SK-N-SH (cell line): ENCODE data around the gene TFAP2C. TPM values are rescaled to one million over a fixed set of nuclear protein-coding genes. Genes with fewer than 3 reads are reported as not detected.

ENCODE experiments used
- CTCF ChIA-PET: fragments of 300-600, 350-600 bp; formaldehyde crosslinking; extraction: SDS; loops from one replicate; lab custom pipeline; 2021; lab: Yijun Ruan, JAX
- POLR2A ChIA-PET: fragments of 350-600 bp; sonication (Branson Sonifier 250); formaldehyde crosslinking; extraction: SDS; loops from one replicate; lab custom pipeline; 2020; ENCODE audit warnings: antibody characterized with exemption, inconsistent platforms; lab: Yijun Ruan, JAX
- DNase-seq: peaks from one replicate; pipeline ENCODE4 v3.0.0; 2012
- H2AFZ ChIP-seq: fragments of 200-600 bp; sonication (generic); 2 replicates; pipeline ENCODE4 v1.8.1; 2016; ENCODE audit warnings: antibody characterized with exemption, mild to moderate bottlenecking, low read depth
- H3F3A ChIP-seq: fragments of 200-600 bp; sonication (generic); replicated peaks from 2 replicates; pipeline ENCODE3; 2016; ENCODE audit warnings: antibody characterized with exemption, mild to moderate bottlenecking; ENCODE audit not compliant: insufficient read depth
- H3K27ac ChIP-seq, 2 experiments: fragments of 200-500 bp in 1 of 2; fragments of 200-600 bp in 1 of 2; sonication (Bioruptor generic) in 1 of 2; sonication (generic), shearing (Covaris generic) in 1 of 2; 2 replicates each; pipeline versions ENCODE4 v1.5.1 to v1.6.1; 2014 to 2016; ENCODE audit warnings: low read depth in 2 of 2, inconsistent platforms in 1 of 2, low read length in 1 of 2, mild to moderate bottlenecking in 1 of 2, mixed read lengths in 1 of 2
- H3K27me3 ChIP-seq: fragments of 200-600 bp; sonication (generic), shearing (Covaris generic); 2 replicates; pipeline ENCODE4 v1.6.1; 2016; ENCODE audit warnings: mixed run types; ENCODE audit not compliant: insufficient read depth
- H3K36me3 ChIP-seq, 2 experiments: fragments of 200-500 bp in 1 of 2; fragments of 200-600 bp in 1 of 2; sonication (Bioruptor generic) in 1 of 2; sonication (generic) in 1 of 2; replicated peaks in 1 of 2; 2 replicates each; pipeline versions ENCODE3 to v1.5.1; 2014 to 2016; ENCODE audit warnings: low read length in 1 of 2, mild to moderate bottlenecking in 1 of 2; ENCODE audit not compliant: insufficient read depth in 2 of 2, control insufficient read depth in 1 of 2
- H3K4me1 ChIP-seq, 2 experiments: fragments of 200-500 bp in 1 of 2; fragments of 200-600 bp in 1 of 2; sonication (Bioruptor generic) in 1 of 2; sonication (generic), shearing (Covaris generic) in 1 of 2; 2 replicates each; pipeline versions ENCODE4 v1.5.1 to v1.6.1; 2014 to 2016; ENCODE audit warnings: low read depth in 1 of 2, low read length in 1 of 2, mixed run types in 1 of 2; ENCODE audit not compliant: insufficient read depth in 2 of 2, control insufficient read depth in 1 of 2
- H3K4me2 ChIP-seq: fragments of 200-600 bp; sonication (generic), shearing (Covaris generic); 2 replicates; pipeline ENCODE4 v1.6.1; 2017; ENCODE audit warnings: mixed run types
- H3K4me3 ChIP-seq, 2 experiments: fragments of 200-500 bp in 1 of 2; fragments of 200-600 bp in 1 of 2; sonication (Bioruptor generic) in 1 of 2; sonication (generic), shearing (Covaris generic) in 1 of 2; 2 replicates each; pipeline versions ENCODE4 v1.5.1 to v1.8.1; 2014 to 2016; ENCODE audit warnings: low read depth in 2 of 2, inconsistent platforms in 1 of 2, low read length in 1 of 2, mild to moderate bottlenecking in 1 of 2, mixed read lengths in 1 of 2, moderate library complexity in 1 of 2
- H3K79me2 ChIP-seq: fragments of 200-600 bp; sonication (generic); 2 replicates; pipeline ENCODE4 v1.8.1; 2017; ENCODE audit warnings: mild to moderate bottlenecking; ENCODE audit not compliant: insufficient read depth
- H3K9ac ChIP-seq: fragments of 200-600 bp; sonication (generic); 2 replicates; pipeline ENCODE4 v1.6.1; 2017; ENCODE audit warnings: mixed run types
- H3K9me2 ChIP-seq: fragments of 200-600 bp; sonication (generic); 2 replicates; pipeline ENCODE4 v1.6.1; 2017; ENCODE audit warnings: mixed run types
- H3K9me3 ChIP-seq: fragments of 200-600 bp; sonication (generic); 2 replicates; pipeline ENCODE4 v1.6.1; 2017; ENCODE audit warnings: mixed run types, mild to moderate bottlenecking, moderate library complexity
- H4K20me1 ChIP-seq: fragments of 200-600 bp; sonication (generic); 2 replicates; pipeline ENCODE4 v1.6.1; 2017; ENCODE audit warnings: mild to moderate bottlenecking, mixed run types; ENCODE audit not compliant: insufficient read depth
- CHD2 ChIP-seq: fragments of 150-350 bp; IDR thresholded peaks from 2 replicates; pipeline ENCODE4 v1.6.1; 2018; ENCODE audit warnings: low read length; ENCODE audit not compliant: partially characterized antibody
- ELF1 ChIP-seq: IDR thresholded peaks from 2 replicates; pipeline ENCODE4 v1.4.0; 2012
- EP300 ChIP-seq, 2 experiments: IDR thresholded peaks; 2 replicates each; pipeline versions ENCODE4 v1.4.0 to v1.6.1; 2012; ENCODE audit warnings: borderline replicate concordance in 1 of 2, low read depth in 1 of 2, low read length in 1 of 2
- FOSL2 ChIP-seq: IDR thresholded peaks from 2 replicates; pipeline ENCODE4 v1.4.0; 2012; ENCODE audit warnings: low read depth, mild to moderate bottlenecking, moderate library complexity, borderline replicate concordance
- FOXJ3 ChIP-seq: sonication (generic); formaldehyde crosslinking; IDR thresholded peaks from 2 replicates; pipeline ENCODE4 v1.5.1; 2020; ENCODE audit warnings: mild to moderate bottlenecking, missing genetic modification reagents
- GATA2 ChIP-seq: sonication (generic); formaldehyde crosslinking; IDR thresholded peaks from 2 replicates; pipeline ENCODE4 v1.5.0; 2020; ENCODE audit warnings: mild to moderate bottlenecking, missing genetic modification reagents
- IRF3 ChIP-seq: fragments of 150-350 bp; IDR thresholded peaks from 2 replicates; pipeline ENCODE4 v1.6.1; 2016; ENCODE audit warnings: mild to moderate bottlenecking, low read depth, low read length
- MEF2A ChIP-seq: IDR thresholded peaks from 2 replicates; pipeline ENCODE4 v1.4.0; 2012; ENCODE audit warnings: low read depth, borderline replicate concordance
- NFIC ChIP-seq: IDR thresholded peaks from 2 replicates; pipeline ENCODE4 v1.4.0; 2012; ENCODE audit warnings: borderline replicate concordance
- RAD21 ChIP-seq: IDR thresholded peaks from 2 replicates; pipeline ENCODE4 v1.6.1; 2012; ENCODE audit warnings: mild to moderate bottlenecking, low read length
- REST ChIP-seq: IDR thresholded peaks from 2 replicates; pipeline ENCODE4 v1.6.1; 2012; ENCODE audit warnings: mild to moderate bottlenecking, low read depth, low read length, moderate library complexity
- RFX5 ChIP-seq: IDR thresholded peaks from 2 replicates; pipeline ENCODE4 v1.6.1; 2012; ENCODE audit warnings: mild to moderate bottlenecking, improper control_type of control experiment, low read length
- RXRA ChIP-seq: IDR thresholded peaks from 2 replicates; pipeline ENCODE4 v1.4.0; 2012; ENCODE audit warnings: low read depth, mild to moderate bottlenecking, borderline replicate concordance
- SIN3A ChIP-seq: IDR thresholded peaks from 2 replicates; pipeline ENCODE4 v1.6.1; 2012; ENCODE audit warnings: low read depth, mild to moderate bottlenecking, low read length, moderate library complexity, borderline replicate concordance
- TCF12 ChIP-seq: IDR thresholded peaks from 2 replicates; pipeline ENCODE4 v1.4.0; 2012
- USF1 ChIP-seq: IDR thresholded peaks from 2 replicates; pipeline ENCODE4 v1.4.0; 2012; ENCODE audit warnings: low read depth, borderline replicate concordance
- USF2 ChIP-seq: fragments of 150-350 bp; IDR thresholded peaks from 2 replicates; pipeline ENCODE4 v1.6.1; 2017; ENCODE audit warnings: antibody characterized with exemption, low read length, low read depth, borderline replicate concordance
- YY1 ChIP-seq: IDR thresholded peaks from 2 replicates; pipeline ENCODE4 v1.4.0; 2012; ENCODE audit warnings: low read depth, mild to moderate bottlenecking
- ZBTB33 ChIP-seq: IDR thresholded peaks from 2 replicates; pipeline ENCODE4 v1.4.0; 2012; ENCODE audit warnings: low read depth, borderline replicate concordance
- WGBS: methylation state at CpG from one replicate; pipeline ENCODE4 v1.1.6; 2017; ENCODE audit warnings: low lambda C conversion rate; 5-methylcytosine and 5-hydroxymethylcytosine counted together
- polyA plus RNA-seq, 3 experiments: library from polyadenylated mRNA; depleted of rRNA; stranded (reverse); fragments of >200 nt; gene quantifications; 2 replicates each; pipeline ENCODE4 v1.2.3, GENCODE V29; 2012

TFAP2C gene
- polyA plus RNA-seq, 1 of the 3 experiments (the other 2 are of a cell fraction): not detected

GRCh38 chr20:56588996-56589395 lies 40.1 kb upstream of the TFAP2C start:
- Histone ChIP-seq H3K4me1 (no peaks in the 10 kb centered on the region), H3F3A (no peaks in the 10 kb centered on the region), H3K27me3 (peaks cover 13% of the 10 kb centered on the region; the same call in 1 of the 2 replicates), H4K20me1 (no peaks in the 10 kb centered on the region), H3K9me2 (no peaks in the 10 kb centered on the region), H3K79me2 (no peaks in the 10 kb centered on the region), H3K9ac (no peak overlapping the region), H3K9me3 (no peaks in the 10 kb centered on the region), H3K36me3 (no peaks in the 10 kb centered on the region), H3K27ac (no peak overlapping the region), H3K4me2 (no peak overlapping the region), H3K4me3 (no peak overlapping the region), H2AFZ (no peak overlapping the region)
- DNase-seq: no peak
- 18% methylated on average over 3 of the region's 3 CpGs for WGBS
- ChIA-PET CTCF (interaction anchor here (0.7 to 1.2 kb wide), 2 partner anchors 39 to 501 kb away, joined by 3 to 4 read pairs; no protein-coding TSS in a partner anchor), POLR2A (no interaction called here)
- no peak for TF ChIP-seq YY1
- TF ChIP-seq EP300 (IDR thresholded peaks at IDR 0.05; ENCODE audit: borderline replicate concordance in 1 of 2, low read depth in 1 of 2, low read length in 1 of 2): no peak
- TF ChIP-seq USF1: no peak
- TF ChIP-seq ELF1: no peak
- no peak for TF ChIP-seq ZBTB33
- TF ChIP-seq NFIC: no peak
- TF ChIP-seq SIN3A: no peak
- TF ChIP-seq USF2: no peak
- no peak for TF ChIP-seq TCF12
- no peak for TF ChIP-seq REST
- TF ChIP-seq RXRA: no peak
- no peak for TF ChIP-seq RAD21
- TF ChIP-seq GATA2 (CRISPR knock-in tag): no peak
- TF ChIP-seq CHD2: no peak
- TF ChIP-seq FOSL2: no peak
- TF ChIP-seq RFX5: no peak
- TF ChIP-seq MEF2A: no peak
- no peak for TF ChIP-seq FOXJ3
- no peak for TF ChIP-seq IRF3
